DND-41 (cell line): ENCODE data around the gene P3H1.

Experiments
- ATAC-seq: fragments of 200-7000 bp; cut with Tn5 transposase; 3 replicates; pipeline ENCODE4 v1.9.1; 2021; ENCODE audit warnings: low read depth; ENCODE audit not compliant: insufficient read depth
- DNase-seq: peaks from one replicate; pipeline ENCODE4 v3.0.0-alpha.2; 2020
- H2AFZ ChIP-seq: 2 replicates; pipeline ENCODE4 v1.6.0; 2012; ENCODE audit warnings: low read depth, low read length
- H3K27ac ChIP-seq: 2 replicates; pipeline ENCODE4 v1.5.1; 2012; ENCODE audit warnings: low read length, inconsistent platforms
- H3K27me3 ChIP-seq: fragments of 200-600 bp; sonication (generic); 2 replicates; pipeline ENCODE4 v1.6.0; 2012; ENCODE audit warnings: low read length, mild to moderate bottlenecking, inconsistent platforms; ENCODE audit not compliant: insufficient read depth, poor library complexity
- H3K36me3 ChIP-seq: 2 replicates; pipeline ENCODE4 v1.5.1; 2012; ENCODE audit warnings: low read length, inconsistent platforms; ENCODE audit not compliant: insufficient read depth
- H3K4me1 ChIP-seq: 2 replicates; pipeline ENCODE4 v1.5.1; 2012; ENCODE audit warnings: mild to moderate bottlenecking, low read length; ENCODE audit not compliant: insufficient read depth
- H3K4me2 ChIP-seq: 2 replicates; pipeline ENCODE4 v1.6.0; 2012; ENCODE audit warnings: mild to moderate bottlenecking, moderate library complexity, low read length, inconsistent platforms; ENCODE audit not compliant: insufficient read depth
- H3K4me3 ChIP-seq, 2 experiments: fragments of 200-600 bp in 1 of 2; shearing (Covaris generic) in 1 of 2; 2 replicates each; pipeline ENCODE4 v1.5.1; 2012 to 2016; ENCODE audit warnings: inconsistent platforms in 2 of 2, low read length in 2 of 2, mild to moderate bottlenecking in 2 of 2, low read depth in 1 of 2, moderate library complexity in 1 of 2
- H3K79me2 ChIP-seq: 2 replicates; pipeline ENCODE4 v1.6.0; 2012; ENCODE audit warnings: low read length, inconsistent platforms; ENCODE audit not compliant: insufficient read depth
- H3K9ac ChIP-seq: 2 replicates; pipeline ENCODE4 v1.6.0; 2012; ENCODE audit warnings: low read depth, mild to moderate bottlenecking, inconsistent platforms, low read length, moderate library complexity
- H3K9me3 ChIP-seq: 2 replicates; pipeline ENCODE4 v1.5.1; 2012; ENCODE audit warnings: low read length, moderate library complexity, mild to moderate bottlenecking, inconsistent platforms; ENCODE audit not compliant: insufficient read depth, severe bottlenecking
- H4K20me1 ChIP-seq: 2 replicates; pipeline ENCODE4 v1.6.0; 2012; ENCODE audit warnings: low read length; ENCODE audit not compliant: insufficient read depth
- EZH2 ChIP-seq: IDR thresholded peaks from 3 replicates; pipeline ENCODE4 v1.6.1; 2012; ENCODE audit warnings: borderline replicate concordance, low read depth, mild to moderate bottlenecking, moderate library complexity, low read length, inconsistent platforms; ENCODE audit not compliant: severe bottlenecking
- TF ChIP-seq, protein P1 (sequence below): IDR thresholded peaks from 2 replicates; pipeline ENCODE4 v1.5.1; 2012; ENCODE audit warnings: borderline replicate concordance, low read length, moderate library complexity, mild to moderate bottlenecking; ENCODE audit not compliant: poor library complexity, severe bottlenecking; ENCODE audit errors: extremely low read depth

The P3H1 gene

DNA sequence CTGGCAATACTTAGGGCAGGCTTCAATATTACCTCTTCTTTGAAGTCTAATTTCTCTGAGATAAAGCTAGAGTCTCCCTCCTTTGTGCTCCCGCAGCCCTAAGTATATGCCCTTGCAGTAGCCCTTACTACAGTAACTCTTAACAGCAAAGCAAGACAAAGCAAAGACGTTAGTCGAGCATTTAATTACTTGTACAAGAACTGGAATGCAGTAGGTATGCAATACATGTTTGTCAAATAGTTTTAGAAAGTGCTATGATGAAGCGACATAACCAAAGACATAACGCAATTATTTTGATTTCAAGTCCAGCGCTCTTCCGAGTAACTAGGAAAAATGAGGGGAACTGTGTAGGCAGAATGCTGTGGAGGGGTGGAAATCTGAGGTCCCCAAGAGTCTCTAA lies 1.6 kb downstream of the P3H1 start:
- DNase-seq (no peak), ATAC-seq (no peak)
- Histone ChIP-seq H3K27me3 (no peaks in the 10 kb centered on the region), H3K79me2 (peaks cover 60% of the 10 kb centered on the region), H3K27ac (peak overlapping the region; percentile 21; the same call in 1 of the 2 replicates), H3K4me2 (peak overlapping the region; percentile 75), H3K4me1 (peaks cover 29% of the 10 kb centered on the region), H2AFZ (no peak overlapping the region), H4K20me1 (no peaks in the 10 kb centered on the region; the same call in 1 of the 2 replicates), H3K36me3 (peaks cover 9% of the 10 kb centered on the region; the same call in 1 of the 2 replicates), H3K9me3 (no peaks in the 10 kb centered on the region), H3K4me3 (peak overlapping the region; percentile 40 to 75; a peak in 3 of 4 replicates), H3K9ac (peak overlapping the region; percentile 85)
- no peak for TF ChIP-seq EZH2
- TF ChIP-seq, protein P1, sequence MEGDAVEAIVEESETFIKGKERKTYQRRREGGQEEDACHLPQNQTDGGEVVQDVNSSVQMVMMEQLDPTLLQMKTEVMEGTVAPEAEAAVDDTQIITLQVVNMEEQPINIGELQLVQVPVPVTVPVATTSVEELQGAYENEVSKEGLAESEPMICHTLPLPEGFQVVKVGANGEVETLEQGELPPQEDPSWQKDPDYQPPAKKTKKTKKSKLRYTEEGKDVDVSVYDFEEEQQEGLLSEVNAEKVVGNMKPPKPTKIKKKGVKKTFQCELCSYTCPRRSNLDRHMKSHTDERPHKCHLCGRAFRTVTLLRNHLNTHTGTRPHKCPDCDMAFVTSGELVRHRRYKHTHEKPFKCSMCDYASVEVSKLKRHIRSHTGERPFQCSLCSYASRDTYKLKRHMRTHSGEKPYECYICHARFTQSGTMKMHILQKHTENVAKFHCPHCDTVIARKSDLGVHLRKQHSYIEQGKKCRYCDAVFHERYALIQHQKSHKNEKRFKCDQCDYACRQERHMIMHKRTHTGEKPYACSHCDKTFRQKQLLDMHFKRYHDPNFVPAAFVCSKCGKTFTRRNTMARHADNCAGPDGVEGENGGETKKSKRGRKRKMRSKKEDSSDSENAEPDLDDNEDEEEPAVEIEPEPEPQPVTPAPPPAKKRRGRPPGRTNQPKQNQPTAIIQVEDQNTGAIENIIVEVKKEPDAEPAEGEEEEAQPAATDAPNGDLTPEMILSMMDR: no peak

DNA sequence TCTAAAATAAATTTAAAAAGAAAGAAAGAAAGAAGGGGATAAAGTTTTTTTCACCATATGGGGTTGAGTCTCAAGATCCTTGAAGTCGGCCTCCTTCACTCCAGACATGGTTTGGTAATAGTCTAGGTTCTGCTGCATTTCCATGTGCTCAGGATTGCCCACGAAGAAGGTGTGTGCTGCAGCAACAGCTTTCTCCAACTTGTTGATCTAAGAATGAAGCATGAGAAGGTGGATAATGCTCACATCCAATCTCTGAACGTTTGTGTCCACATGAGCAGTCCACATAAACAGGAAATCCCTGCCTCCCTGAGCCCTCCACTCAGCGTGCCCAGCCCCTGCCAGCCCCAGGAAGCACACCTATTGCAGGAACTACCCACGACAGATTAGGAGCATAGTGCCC lies 4.6 kb downstream of the P3H1 start:
- H4K20me1 ChIP-seq: no peaks in the 10 kb centered on the region; the same call in 1 of the 2 replicates
- no peak overlapping the region for H3K4me3 ChIP-seq
- TF ChIP-seq, protein P1: no peak
- TF ChIP-seq EZH2: no peak
- H3K9me3 ChIP-seq: no peaks in the 10 kb centered on the region
- H3K9ac ChIP-seq: no peak overlapping the region
- H2AFZ ChIP-seq: no peak overlapping the region
- 0 out of 2 replicates have a peak overlapping the region, but pooled peaks have one; percentile 24 for H3K27ac ChIP-seq
- H3K4me1 ChIP-seq: peaks cover 16% of the 10 kb centered on the region
- peaks cover 34% of the 10 kb centered on the region for H3K36me3 ChIP-seq
- H3K4me2 ChIP-seq: no peak overlapping the region
- peaks cover 36% of the 10 kb centered on the region for H3K79me2 ChIP-seq
- H3K27me3 ChIP-seq: no peaks in the 10 kb centered on the region
- no peak for ATAC-seq
- no peak for DNase-seq

DNA sequence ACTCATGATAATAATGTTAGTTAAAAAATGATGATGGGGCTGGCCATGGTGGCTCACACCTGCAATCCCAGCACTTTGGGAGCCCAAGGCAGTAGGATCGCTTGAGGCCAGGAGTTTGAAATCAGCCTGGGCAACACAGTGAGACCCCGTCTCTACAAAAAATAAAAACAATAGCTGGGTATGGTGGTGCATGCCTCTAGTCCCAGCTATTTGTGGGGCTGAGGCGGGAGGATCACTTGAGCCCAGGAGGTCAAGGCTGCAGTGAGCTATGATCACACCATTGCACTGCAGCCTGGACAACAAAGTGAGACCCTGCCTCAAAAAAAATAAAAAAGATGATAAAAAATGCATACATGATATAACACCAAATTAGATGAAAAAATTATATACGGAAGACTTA lies 5.3 kb downstream of the P3H1 start:
- H3K4me2 ChIP-seq: no peak overlapping the region
- H3K27me3 ChIP-seq: no peaks in the 10 kb centered on the region
- H3K9me3 ChIP-seq: no peaks in the 10 kb centered on the region
- no peak overlapping the region for H3K4me3 ChIP-seq
- no peak for ATAC-seq
- no peak for DNase-seq
- no peak overlapping the region for H3K9ac ChIP-seq
- peaks cover 41% of the 10 kb centered on the region for H3K36me3 ChIP-seq
- H4K20me1 ChIP-seq: no peaks in the 10 kb centered on the region; the same call in 1 of the 2 replicates
- H3K79me2 ChIP-seq: peaks cover 32% of the 10 kb centered on the region
- H2AFZ ChIP-seq: no peak overlapping the region
- H3K27ac ChIP-seq: no peak overlapping the region
- H3K4me1 ChIP-seq: peaks cover 16% of the 10 kb centered on the region
- no peak for TF ChIP-seq EZH2
- TF ChIP-seq, protein P1: no peak
